IMR-90 (cell line): ENCODE results near the gene BEAN1. TPM values are rescaled to one million over a fixed set of nuclear protein-coding genes. Genes with fewer than 3 reads are reported as not detected.

Experiments used
- ATAC-seq: fragments of 200-7000 bp; cut with Tn5 transposase; 2 replicates; pipeline ENCODE4 v1.9.1; 2020; ENCODE audit warnings: low read depth, mild to moderate bottlenecking, moderate library complexity
- BruUV-seq: library from RNA; stranded (reverse); fragments of 400-500 nt; replicated peaks from 2 replicates; lab custom pipeline; 2021; lab: Mats Ljungman, UMichigan
- CTCF ChIA-PET: fragments of 300-600 bp; formaldehyde crosslinking; extraction: SDS; loops from one replicate; lab custom pipeline; 2021; ENCODE audit warnings: antibody characterized with exemption; lab: Yijun Ruan, JAX
- POLR2A ChIA-PET: fragments of 300-600 bp; sonication (Branson Sonifier 250); formaldehyde crosslinking; loops from one replicate; lab custom pipeline; 2022; ENCODE audit warnings: antibody characterized with exemption; ENCODE audit not compliant: unreplicated experiment; lab: Charles Lee
- DNase-seq: peaks from one replicate; pipeline ENCODE4 v3.0.0; 2013
- H2AFZ ChIP-seq: replicated peaks from 2 replicates; pipeline ENCODE3; 2013; ENCODE audit warnings: low read length, mild to moderate bottlenecking; ENCODE audit not compliant: poor library complexity
- H2AK5ac ChIP-seq: 2 replicates; pipeline ENCODE4 v1.6.1; 2013; ENCODE audit warnings: low read depth, low read length, inconsistent platforms
- H2AK9ac ChIP-seq: replicated peaks from 2 replicates; pipeline ENCODE3; 2013; ENCODE audit warnings: mild to moderate bottlenecking, low read depth, low read length, moderate library complexity; ENCODE audit not compliant: poor library complexity
- H2BK120ac ChIP-seq: 2 replicates; pipeline ENCODE4 v1.6.1; 2013; ENCODE audit warnings: low read depth, low read length, inconsistent platforms
- H2BK15ac ChIP-seq: 3 replicates; pipeline ENCODE4 v1.6.1; 2013; ENCODE audit warnings: low read depth, low read length, inconsistent platforms
- H2BK20ac ChIP-seq: 2 replicates; pipeline ENCODE4 v1.6.1; 2013; ENCODE audit warnings: low read depth, mild to moderate bottlenecking, inconsistent platforms, low read length, moderate library complexity
- H2BK5ac ChIP-seq: 2 replicates; pipeline ENCODE4 v1.6.1; 2013; ENCODE audit warnings: mild to moderate bottlenecking, low read depth, low read length, inconsistent platforms; ENCODE audit not compliant: poor library complexity, severe bottlenecking
- H3K14ac ChIP-seq: replicated peaks from 2 replicates; pipeline ENCODE4 v1.6.1; 2013; ENCODE audit warnings: low read depth, low read length, inconsistent platforms
- H3K18ac ChIP-seq: 2 replicates; pipeline ENCODE4 v1.6.1; 2013; ENCODE audit warnings: low read depth, low read length, control low read depth
- H3K23ac ChIP-seq: 2 replicates; pipeline ENCODE4 v1.6.1; 2013; ENCODE audit warnings: low read depth, low read length, inconsistent platforms
- H3K27ac ChIP-seq: 2 replicates; pipeline ENCODE4 v1.5.1; 2013; ENCODE audit warnings: mild to moderate bottlenecking, control low read depth, low read length; ENCODE audit not compliant: insufficient read depth
- H3K27me3 ChIP-seq: 2 replicates; pipeline ENCODE4 v1.6.1; 2013; ENCODE audit warnings: low read length; ENCODE audit not compliant: control insufficient read depth, insufficient read depth
- H3K36me3 ChIP-seq: 2 replicates; pipeline ENCODE4 v1.6.1; 2013; ENCODE audit warnings: low read length, mixed read lengths; ENCODE audit not compliant: control insufficient read depth, insufficient read depth
- H3K4ac ChIP-seq: 2 replicates; pipeline ENCODE4 v1.6.1; 2013; ENCODE audit warnings: low read depth, low read length, inconsistent platforms
- H3K4me1 ChIP-seq: 2 replicates; pipeline ENCODE4 v1.6.1; 2013; ENCODE audit warnings: low read length, mixed read lengths; ENCODE audit not compliant: control insufficient read depth, insufficient read depth
- H3K4me2 ChIP-seq: 2 replicates; pipeline ENCODE4 v1.6.1; 2013; ENCODE audit warnings: low read depth, mild to moderate bottlenecking, control low read depth, low read length, moderate library complexity
- H3K4me3 ChIP-seq: 2 replicates; pipeline ENCODE4 v1.5.1; 2013; ENCODE audit warnings: low read depth, mild to moderate bottlenecking, control low read depth, low read length, moderate library complexity; ENCODE audit not compliant: insufficient read depth
- H3K56ac ChIP-seq: 2 replicates; pipeline ENCODE4 v1.6.1; 2013; ENCODE audit warnings: low read length, inconsistent platforms; ENCODE audit not compliant: insufficient read depth; ENCODE audit errors: extremely low read depth
- H3K79me1 ChIP-seq, 2 experiments: 2 replicates each; pipeline ENCODE4 v1.6.1; 2013; ENCODE audit warnings: low read length in 2 of 2, inconsistent platforms in 1 of 2, low read depth in 1 of 2
- H3K9ac ChIP-seq: 2 replicates; pipeline ENCODE4 v1.6.1; 2013; ENCODE audit warnings: low read depth, low read length, control low read depth
- H3K9me1 ChIP-seq: 2 replicates; pipeline ENCODE4 v1.6.1; 2013; ENCODE audit warnings: low read length, inconsistent platforms; ENCODE audit not compliant: insufficient read depth
- H3K9me3 ChIP-seq: 2 replicates; pipeline ENCODE4 v1.6.1; 2013; ENCODE audit warnings: low read length; ENCODE audit not compliant: control insufficient read depth, insufficient read depth
- H4K20me1 ChIP-seq: 2 replicates; pipeline ENCODE4 v1.6.1; 2013; ENCODE audit warnings: low read length, inconsistent platforms; ENCODE audit not compliant: insufficient read depth
- H4K5ac ChIP-seq: 2 replicates; pipeline ENCODE4 v1.6.1; 2013; ENCODE audit warnings: mild to moderate bottlenecking, low read depth, low read length, control low read depth
- H4K8ac ChIP-seq, 2 experiments: 2 replicates each; pipeline ENCODE4 v1.6.1; 2013; ENCODE audit warnings: low read depth in 2 of 2, low read length in 2 of 2, control low read depth in 1 of 2, inconsistent platforms in 1 of 2
- H4K91ac ChIP-seq: 2 replicates; pipeline ENCODE4 v1.6.1; 2013; ENCODE audit warnings: low read depth, low read length, inconsistent platforms; ENCODE audit not compliant: insufficient read depth
- BHLHE40 ChIP-seq: fragments of 150-350 bp; IDR thresholded peaks from 2 replicates; pipeline ENCODE4 v1.6.1; 2016; ENCODE audit warnings: mild to moderate bottlenecking, low read depth, low read length
- CHD1 ChIP-seq: IDR thresholded peaks from 2 replicates; pipeline ENCODE4 v1.6.1; 2012; ENCODE audit warnings: low read depth, low read length, improper control_type of control experiment
- CTCF ChIP-seq: conservative IDR thresholded peaks from 2 replicates; pipeline ENCODE4 v1.5.1; 2012; ENCODE audit warnings: mild to moderate bottlenecking, low read depth, low read length, improper control_type of control experiment
- FOS ChIP-seq: fragments of 150-350 bp; IDR thresholded peaks from 2 replicates; pipeline ENCODE4 v1.6.1; 2016; ENCODE audit warnings: low read depth, low read length
- MAFK ChIP-seq: IDR thresholded peaks from 2 replicates; pipeline ENCODE4 v1.6.1; 2012; ENCODE audit warnings: low read depth, low read length, improper control_type of control experiment
- MAZ ChIP-seq: IDR thresholded peaks from 2 replicates; pipeline ENCODE4 v1.6.1; 2012; ENCODE audit warnings: low read depth, mild to moderate bottlenecking, low read length, improper control_type of control experiment, moderate library complexity, borderline replicate concordance
- MXI1 ChIP-seq: IDR thresholded peaks from 2 replicates; pipeline ENCODE4 v1.6.1; 2012; ENCODE audit warnings: low read depth, mild to moderate bottlenecking, low read length, moderate library complexity, borderline replicate concordance
- POLR2A ChIP-seq: IDR thresholded peaks from 2 replicates; pipeline ENCODE4 v1.6.1; 2012; ENCODE audit warnings: mild to moderate bottlenecking, low read depth, low read length
- RAD21 ChIP-seq: IDR thresholded peaks from 2 replicates; pipeline ENCODE4 v1.6.1; 2012; ENCODE audit warnings: low read length, improper control_type of control experiment
- RCOR1 ChIP-seq: IDR thresholded peaks from 2 replicates; pipeline ENCODE4 v1.6.1; 2012; ENCODE audit warnings: mild to moderate bottlenecking, low read length, improper control_type of control experiment; ENCODE audit not compliant: insufficient replicate concordance
- RFX5 ChIP-seq: IDR thresholded peaks from 2 replicates; pipeline ENCODE4 v1.8.0; 2012; ENCODE audit warnings: low read depth, mild to moderate bottlenecking, low read length, moderate library complexity
- SMC3 ChIP-seq: fragments of 150-350 bp; IDR thresholded peaks from 2 replicates; pipeline ENCODE4 v1.6.1; 2016; ENCODE audit warnings: low read depth, mild to moderate bottlenecking, antibody characterized with exemption, low read length, moderate library complexity
- WGBS, 2 experiments: methylation state at CpG; one replicate each; pipeline versions ENCODE4 v1.1.5 to v1.1.7; 2013; ENCODE audit warnings: missing lambda C conversion rate in 2 of 2; ENCODE audit not compliant: insufficient read length in 1 of 2; ENCODE audit errors: extremely low coverage in 2 of 2; 5-methylcytosine and 5-hydroxymethylcytosine counted together
- dilution Hi-C: fragments of 300-500 bp; cut with HindIII; formaldehyde crosslinking; loops from one replicate; pipeline ENCODE4 v1.14.3; 2018; ENCODE audit warnings: low sequenced_read_pairs; ENCODE audit not compliant: unreplicated experiment
- in situ Hi-C: fragments of 300-500 bp; cut with MboI; formaldehyde crosslinking; loops from 3 replicates; pipeline ENCODE4 v1.14.3; 2019; ENCODE audit warnings: low sequenced_read_pairs, inconsistent platforms, mixed read lengths
- intact Hi-C: fragments of 100-400 bp; cut with micrococcal nuclease; formaldehyde crosslinking; loops from 2 replicates; pipeline ENCODE4 v1.10.0; 2022
- polyA plus RNA-seq, 3 experiments: library from polyadenylated mRNA; depleted of rRNA; stranded (reverse); fragments of >200 nt; gene quantifications; 2 replicates each; pipeline ENCODE4 v1.2.3, GENCODE V29; 2012; ENCODE audit warnings: low replicate concordance in 1 of 3
- total RNA-seq: library from RNA; depleted of rRNA; stranded (reverse); fragments of >200 nt; gene quantifications from 2 replicates; pipeline ENCODE4 v1.2.3, GENCODE V29; 2012
- TF ChIP-seq, protein P1 (sequence below): fragments of 150-350 bp; IDR thresholded peaks from 2 replicates; pipeline ENCODE4 v1.6.1; 2016; ENCODE audit warnings: low read depth, mild to moderate bottlenecking, low read length, moderate library complexity, borderline replicate concordance
- TF ChIP-seq, protein P2 (sequence below): fragments of 150-350 bp; IDR thresholded peaks from 2 replicates; pipeline ENCODE4 v1.6.1; 2017; ENCODE audit warnings: mild to moderate bottlenecking, antibody characterized with exemption, low read length, low read depth

BEAN1 gene
- total and polyA plus RNA-seq, 2 of the 4 experiments (the other 2 are of a cell fraction), result not detected

DNA sequence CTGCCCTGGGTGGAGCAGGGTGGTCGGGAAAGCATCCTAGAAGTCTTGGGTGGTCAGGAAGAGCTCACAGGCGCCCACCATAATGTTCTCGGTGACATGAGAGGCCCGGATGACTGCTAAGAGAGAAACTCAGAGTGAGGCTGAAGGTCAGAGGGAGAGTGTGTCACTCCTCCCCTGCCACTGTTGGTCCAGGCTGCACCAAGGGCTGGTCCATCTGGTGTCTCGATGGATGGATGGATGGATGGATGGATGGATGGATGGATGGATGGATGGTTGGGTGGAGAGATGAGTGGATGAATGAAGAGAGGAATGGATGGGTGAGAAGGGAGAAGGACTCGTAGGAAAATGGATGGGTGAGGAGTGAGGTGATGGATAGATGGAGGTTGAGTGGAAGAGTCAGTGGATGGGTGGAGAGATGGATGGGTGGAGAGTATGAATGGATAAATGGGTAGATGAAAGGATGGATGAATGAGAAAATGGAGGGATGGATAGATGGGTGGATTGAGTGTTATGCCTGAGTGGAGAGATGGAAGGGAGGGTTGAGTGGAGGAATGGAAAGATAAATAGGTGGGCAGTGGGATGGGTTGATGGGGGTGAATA is 43.0 kb downstream of the BEAN1 start:
- Histone ChIP-seq H3K9me3 (peaks cover 5% of the 10 kb centered on the region; the same call in 1 of the 2 replicates), H3K27ac (no peak overlapping the region), H3K79me1 (no peaks in the 10 kb centered on the region), H3K23ac (no peak overlapping the region), H3K56ac (no peak overlapping the region), H4K8ac (no peak overlapping the region), H2BK20ac (no peak overlapping the region), H2BK5ac (no peak overlapping the region), H3K4ac (no peak overlapping the region), H3K18ac (no peak overlapping the region), H3K27me3 (peaks cover 40% of the 10 kb centered on the region), H2BK15ac (no peak overlapping the region), H3K9me1 (no peaks in the 10 kb centered on the region), H4K91ac (no peak overlapping the region), H2AFZ (no peak overlapping the region), H2BK120ac (no peak overlapping the region), H3K14ac (no peak overlapping the region), H3K4me1 (no peaks in the 10 kb centered on the region), H2AK5ac (no peak overlapping the region), H3K4me3 (no peak overlapping the region), H3K9ac (no peak overlapping the region), H3K4me2 (no peak overlapping the region), H4K5ac (no peak overlapping the region), H4K20me1 (no peaks in the 10 kb centered on the region), H3K36me3 (no peaks in the 10 kb centered on the region), H2AK9ac (no peak overlapping the region)
- BruUV-seq, result no TSS peak
- TF ChIP-seq, protein P1, sequence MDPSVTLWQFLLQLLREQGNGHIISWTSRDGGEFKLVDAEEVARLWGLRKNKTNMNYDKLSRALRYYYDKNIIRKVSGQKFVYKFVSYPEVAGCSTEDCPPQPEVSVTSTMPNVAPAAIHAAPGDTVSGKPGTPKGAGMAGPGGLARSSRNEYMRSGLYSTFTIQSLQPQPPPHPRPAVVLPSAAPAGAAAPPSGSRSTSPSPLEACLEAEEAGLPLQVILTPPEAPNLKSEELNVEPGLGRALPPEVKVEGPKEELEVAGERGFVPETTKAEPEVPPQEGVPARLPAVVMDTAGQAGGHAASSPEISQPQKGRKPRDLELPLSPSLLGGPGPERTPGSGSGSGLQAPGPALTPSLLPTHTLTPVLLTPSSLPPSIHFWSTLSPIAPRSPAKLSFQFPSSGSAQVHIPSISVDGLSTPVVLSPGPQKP, result no peak
- TF ChIP-seq POLR2A (no peak), RCOR1 (no peak), SMC3 (no peak), MXI1 (no peak), CTCF (no peak), BHLHE40 (no peak), CHD1 (no peak), FOS (no peak), RAD21 (no peak), MAFK (no peak), RFX5 (no peak), MAZ (no peak)
- TF ChIP-seq, protein P2, sequence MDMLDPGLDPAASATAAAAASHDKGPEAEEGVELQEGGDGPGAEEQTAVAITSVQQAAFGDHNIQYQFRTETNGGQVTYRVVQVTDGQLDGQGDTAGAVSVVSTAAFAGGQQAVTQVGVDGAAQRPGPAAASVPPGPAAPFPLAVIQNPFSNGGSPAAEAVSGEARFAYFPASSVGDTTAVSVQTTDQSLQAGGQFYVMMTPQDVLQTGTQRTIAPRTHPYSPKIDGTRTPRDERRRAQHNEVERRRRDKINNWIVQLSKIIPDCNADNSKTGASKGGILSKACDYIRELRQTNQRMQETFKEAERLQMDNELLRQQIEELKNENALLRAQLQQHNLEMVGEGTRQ, result no peak
- DNase-seq, result no peak
- CTCF ChIA-PET, result interaction anchor here (0.6 kb wide), 1 partner anchor 1031 kb away, joined by 3 read pairs; no protein-coding TSS in a partner anchor
- no peak for ATAC-seq
- WGBS, 2 experiments, result 53 to 100% methylated on average over 1 to 5 of the region's 6 CpGs
- intact Hi-C loops (no loop called here), in situ Hi-C loops (no loop called here), dilution Hi-C loops (no loop called here)
- POLR2A ChIA-PET, result no interaction called here
